Coronary artery (tissue), 2 donors: Measurements from ENCODE around the gene TPSB2.
"Not testable (repeated sequence)": the region's sequence is repeated elsewhere in the genome, so short reads cannot be mapped to it uniquely, and the experiment has no call there.

ENCODE experiments used
- DNase-seq: peaks from one replicate; pipeline ENCODE4 v3.0.0-alpha.2; 2017; ENCODE audit warnings: low spot score
- H3K27ac ChIP-seq, 2 donors: fragments of 200-600 bp; sonication (generic); one replicate each; pipeline ENCODE4 v1.5.1; 2016 to 2019
- H3K4me3 ChIP-seq: fragments of 200-600 bp; sonication (generic); 2 replicates; pipeline ENCODE4 v1.5.1; 2016; ENCODE audit warnings: mild to moderate bottlenecking, moderate library complexity
- CTCF ChIP-seq: fragments of 200-600 bp; sonication (generic); IDR thresholded peaks from one replicate; pipeline ENCODE4 v1.5.1; 2019; ENCODE audit warnings: antibody characterized with exemption

Gene TPSB2

GRCh38 chr16:1229476-1229875 is 508 bp downstream of the TPSB2 start:
- not testable (repeated sequence) for H3K27ac ChIP-seq, H3K4me3 ChIP-seq, DNase-seq

GRCh38 chr16:1228227-1228626 is 1.8 kb downstream of the TPSB2 start:
- H3K4me3 ChIP-seq, DNase-seq, H3K27ac ChIP-seq: not testable (repeated sequence)

GRCh38 chr16:1226692-1227091 is 3.3 kb downstream of the TPSB2 start:
- DNase-seq, H3K27ac ChIP-seq, H3K4me3 ChIP-seq: not testable (repeated sequence)

GRCh38 chr16:1225728-1226311 is 4.2 kb downstream of the TPSB2 start:
- DNase-seq, H3K27ac ChIP-seq, H3K4me3 ChIP-seq: not testable (repeated sequence)

- no peak for TF ChIP-seq CTCF
- Histone ChIP-seq H3K4me3 (no peak within 1 kb of the TSS), H3K27ac (no peak within 1 kb of the TSS)
- no peak for DNase-seq
These were observed 4.9 kb downstream of the TPSB2 start, which contains the start of gene TPSG1 for GRCh38 chr16:1225051-1225451. TSS of gene TPSG1 (minus strand) at chr16:1225268. CDS start at chr16:1225252, 16 bp downstream.

GRCh38 chr16:1224558-1224957 is 5.4 kb downstream of the TPSB2 start:
- TF ChIP-seq CTCF: no peak
- H3K27ac ChIP-seq: no peak overlapping the region
- no peak overlapping the region for H3K4me3 ChIP-seq
- DNase-seq: no peak

- TF ChIP-seq CTCF: no peak
These were observed 6.4 kb downstream of the TPSB2 start for GRCh38 chr16:1223355-1224214.

GRCh38 chr16:1222553-1223354 is 7.2 kb downstream of the TPSB2 start:
- no peak for DNase-seq
- no peak overlapping the region for H3K4me3 ChIP-seq
- no peak overlapping the region for H3K27ac ChIP-seq
- no peak for TF ChIP-seq CTCF

More at GRCh38 chr16:1223355-1224214, 6.4 kb downstream of the TPSB2 start:
- Histone ChIP-seq H3K4me3 (no peak overlapping the region), H3K27ac (no peak overlapping the region)
- no peak for DNase-seq
